Epidermal melanocyte (primary cell): ENCODE measurements around the gene HOXC5.
A peak's percentile ranks its signal among the peaks of the same experiment; 100 is the strongest.
"Not testable (repeated sequence)": the region's sequence is repeated elsewhere in the genome, so short reads cannot be mapped to it uniquely, and the experiment has no call there.

ENCODE experiments used
- DNase-seq: peaks from one replicate; pipeline ENCODE4 v3.0.0; 2011; ENCODE audit warnings: low spot score; ENCODE audit not compliant: insufficient read length

Gene HOXC5

GRCh38 chr12:54033106-54033979 lies 493 bp downstream of the HOXC5 start:
- peak; percentile 56 for DNase-seq

GRCh38 chr12:54033980-54034784 lies 1.3 kb downstream of the HOXC5 start:
- DNase-seq: no peak

- DNase-seq: no peak
Measured at GRCh38 chr12:54034785-54035310, 2.0 kb downstream of the HOXC5 start.

- DNase-seq: no peak
Measured at GRCh38 chr12:54035568-54036264, 2.9 kb downstream of the HOXC5 start.

- no peak for DNase-seq
Measured at GRCh38 chr12:54036620-54037359, 3.9 kb downstream of the HOXC5 start.

- DNase-seq: no peak
Measured at GRCh38 chr12:54037360-54038283, 4.8 kb downstream of the HOXC5 start.

- no peak for DNase-seq
Measured at GRCh38 chr12:54038284-54038870, 5.5 kb downstream of the HOXC5 start.

GRCh38 chr12:54038871-54039414 lies 6.1 kb downstream of the HOXC5 start:
- no peak for DNase-seq

- no peak for DNase-seq
Measured at GRCh38 chr12:54039417-54040147, 6.7 kb downstream of the HOXC5 start.

GRCh38 chr12:54040148-54040494 lies 7.3 kb downstream of the HOXC5 start:
- DNase-seq: no peak

- no peak for DNase-seq
Measured at GRCh38 chr12:54040648-54041047, 7.8 kb downstream of the HOXC5 start.

GRCh38 chr12:54041097-54041690 lies 8.3 kb downstream of the HOXC5 start:
- no peak for DNase-seq

- DNase-seq: not testable (repeated sequence)
Measured at GRCh38 chr12:54042033-54042432, 9.2 kb downstream of the HOXC5 start.

- DNase-seq: no peak
Measured at GRCh38 chr12:54042970-54043853, 10.4 kb downstream of the HOXC5 start.

- peak; percentile 64 for DNase-seq
Measured at GRCh38 chr12:54044425-54045103, 11.7 kb downstream of the HOXC5 start.

- DNase-seq: no peak
Measured at GRCh38 chr12:54045401-54045800, 12.6 kb downstream of the HOXC5 start.
